ENCODE measurements around the gene OPN1SW.

Gene OPN1SW

DNA sequence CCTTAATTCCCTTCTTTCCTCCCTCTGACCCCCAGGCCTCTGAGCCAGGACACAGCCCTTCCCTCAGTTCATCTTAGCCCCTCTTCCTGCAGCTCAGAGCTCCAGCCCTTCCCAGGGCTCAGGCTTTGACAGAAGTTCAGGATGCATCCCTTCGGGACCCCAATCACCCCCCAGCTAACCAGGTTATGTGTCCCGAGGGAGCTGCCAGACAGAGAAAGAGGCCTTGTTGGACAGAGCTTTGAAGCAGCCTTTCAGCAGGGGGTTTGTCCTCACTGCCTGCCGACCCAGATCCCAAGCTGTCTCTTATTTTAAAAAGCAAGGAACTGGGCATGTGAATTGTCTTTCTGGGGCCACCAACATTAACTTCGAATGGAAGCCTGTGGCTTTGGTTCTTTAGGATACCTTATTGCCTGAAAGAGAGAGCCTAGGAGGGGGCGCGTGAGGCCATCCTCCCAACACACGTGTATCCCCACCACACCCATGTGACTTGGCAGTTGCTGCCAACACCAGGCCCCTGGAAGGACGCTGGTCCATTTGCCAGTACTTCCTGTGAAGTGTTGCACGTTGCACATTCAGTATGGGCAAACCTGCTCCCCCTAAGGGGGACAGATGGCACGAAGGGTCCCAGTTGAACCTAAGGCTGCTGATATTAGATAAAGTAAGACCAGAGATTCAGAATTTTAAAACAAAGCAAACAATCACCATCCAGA, 17.0 kb upstream of the OPN1SW start:
- no peak for DNase-seq

DNA sequence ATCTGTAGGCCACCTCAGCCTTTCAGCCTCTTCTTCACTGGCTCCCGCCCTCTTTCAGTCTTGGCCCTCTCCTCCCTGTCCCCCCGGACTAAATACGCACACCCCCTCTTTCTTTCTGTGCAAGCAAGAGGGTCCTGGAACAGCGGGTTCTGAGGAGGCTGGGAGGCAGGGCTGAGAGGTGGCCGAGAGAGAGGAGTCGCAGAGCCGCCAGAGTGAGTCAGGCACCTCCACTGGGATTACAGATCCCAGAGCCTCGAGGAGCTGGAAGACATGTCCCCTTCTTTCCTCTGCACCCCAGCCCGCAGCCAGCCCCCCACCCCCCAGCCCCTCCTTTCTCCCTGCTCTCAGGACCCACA, 16.4 kb upstream of the OPN1SW start:
- no peak for DNase-seq

DNA sequence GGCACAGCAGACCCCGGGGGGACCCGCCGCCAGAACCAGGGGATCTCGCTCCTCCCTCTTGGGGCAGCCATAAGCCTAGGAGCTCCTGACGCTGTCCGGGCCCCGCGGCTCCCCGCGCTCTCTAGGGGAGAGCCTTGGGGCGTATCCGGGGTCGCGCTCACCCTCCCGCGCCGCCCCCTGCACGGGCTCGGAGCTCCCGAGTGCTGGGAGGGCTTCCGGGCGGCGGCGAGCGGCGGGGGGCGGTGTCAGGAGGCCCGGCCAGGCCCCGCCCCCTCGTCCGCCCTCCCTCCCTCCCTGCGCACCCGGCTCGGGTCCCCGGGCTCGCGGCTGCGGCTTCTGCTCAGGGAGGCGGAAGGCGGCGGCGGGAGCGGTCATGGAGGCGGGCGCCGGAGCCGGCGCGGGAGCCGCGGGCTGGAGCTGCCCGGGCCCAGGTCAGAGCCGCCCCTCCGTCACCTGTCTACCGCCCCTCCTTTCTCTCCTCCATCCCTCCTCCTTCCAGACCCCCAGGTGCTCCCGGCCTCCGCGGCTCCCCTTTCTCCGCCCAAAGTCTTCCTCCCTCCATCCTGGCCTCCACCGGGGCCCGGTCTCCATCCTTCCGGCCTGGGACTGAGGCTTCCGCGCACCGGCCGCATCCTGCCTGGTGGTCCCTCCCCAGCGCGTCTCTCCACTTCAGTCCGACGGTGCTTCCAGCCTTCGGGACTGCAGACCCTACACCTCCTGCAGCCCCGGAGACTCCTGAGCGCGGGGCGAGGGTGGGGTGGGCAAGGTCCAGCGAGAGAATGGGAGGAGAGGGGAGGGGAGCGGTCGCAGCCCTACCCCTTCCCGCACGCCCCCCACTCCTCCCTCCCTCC, 15.8 kb upstream of the OPN1SW start, which contains the start of gene CCDC136:
Gene CCDC136, plus strand, starts transcription at position 848 of the 851 bp plus-strand sequence. CDS start 444 bp downstream, outside the sequence.
- peak; percentile 76 to 85 for DNase-seq

DNA sequence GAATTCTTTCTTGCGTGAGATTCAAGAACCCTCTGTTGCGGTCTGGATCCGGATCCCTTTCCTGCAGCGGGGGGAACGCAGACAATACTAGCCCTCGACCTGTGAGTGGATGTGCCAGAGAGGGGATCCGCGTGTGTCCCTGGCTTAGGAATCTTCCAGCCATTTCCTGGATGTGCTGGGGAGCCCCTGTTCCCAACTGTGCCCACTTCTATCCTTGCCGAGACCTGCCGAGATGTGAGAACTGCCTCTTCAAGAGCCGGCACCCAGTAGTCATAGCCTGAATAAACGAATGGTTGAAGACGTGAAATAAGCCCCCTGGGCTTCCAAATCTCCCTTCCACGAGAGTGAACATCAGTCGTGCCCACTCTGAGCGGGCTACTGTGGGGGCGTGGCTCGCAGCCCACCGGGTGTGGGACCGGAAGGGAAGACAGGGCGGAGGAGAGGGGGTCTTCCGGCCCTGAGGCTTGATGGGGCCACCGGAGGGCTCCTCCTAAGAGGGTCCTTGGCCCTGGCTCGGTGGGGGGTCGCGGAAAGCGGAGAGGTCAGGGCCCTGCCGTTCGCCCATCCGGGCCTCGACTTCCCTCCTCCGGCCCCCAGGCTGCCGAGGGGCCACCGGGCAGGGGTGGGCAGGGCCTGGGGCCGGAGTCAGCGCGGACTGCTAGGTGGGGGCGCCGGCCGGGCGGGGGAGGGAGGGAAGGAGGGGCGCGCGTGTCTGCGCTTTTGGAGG, 14.9 kb upstream of the OPN1SW start:
- no peak for DNase-seq

DNA sequence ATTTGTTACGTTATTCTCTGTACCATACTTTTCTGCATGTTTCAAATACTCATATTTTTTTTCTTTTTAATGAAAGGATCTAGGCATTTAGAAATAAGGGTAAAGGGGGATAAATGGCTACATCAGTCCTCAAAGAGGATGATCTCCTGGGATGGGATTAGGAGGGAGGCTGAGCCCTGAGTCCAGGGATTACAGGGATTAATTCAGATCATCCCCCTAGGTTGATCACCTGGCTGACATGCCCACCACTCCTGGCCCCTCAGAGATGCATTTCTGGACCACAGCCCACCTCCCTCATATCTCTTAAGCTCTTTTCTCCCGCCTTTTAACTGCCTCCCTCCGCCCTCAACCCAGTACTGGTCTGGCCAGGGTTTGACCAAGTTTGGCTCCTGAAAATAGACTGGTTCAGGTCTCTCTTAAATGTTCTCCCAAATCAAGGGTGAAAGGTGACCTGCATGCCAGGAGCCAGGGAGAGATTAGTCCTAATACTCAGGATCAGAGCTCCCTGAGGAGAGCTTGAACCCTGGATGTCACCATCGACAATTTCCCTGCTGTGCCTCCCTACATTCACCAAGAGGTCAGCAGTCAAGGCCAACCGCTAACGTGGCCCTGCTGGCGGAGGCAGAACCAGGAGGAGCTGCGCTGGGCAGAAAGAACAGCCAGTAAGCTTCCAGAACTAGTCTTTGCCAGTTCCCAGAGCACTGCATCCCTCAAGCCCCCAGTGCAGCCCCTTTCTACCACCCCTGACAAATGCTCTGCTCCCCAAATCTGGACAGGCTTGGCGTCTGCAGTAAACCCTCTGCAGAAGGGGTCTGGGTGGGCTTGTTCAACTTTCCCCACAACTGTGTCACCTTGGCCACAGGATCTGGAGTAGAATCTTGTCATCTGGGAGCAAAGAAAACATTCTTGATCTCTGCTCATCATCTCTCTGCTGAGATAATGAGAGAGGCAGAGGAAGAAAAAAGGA, 13.1 kb upstream of the OPN1SW start:
- no peak for DNase-seq

DNA sequence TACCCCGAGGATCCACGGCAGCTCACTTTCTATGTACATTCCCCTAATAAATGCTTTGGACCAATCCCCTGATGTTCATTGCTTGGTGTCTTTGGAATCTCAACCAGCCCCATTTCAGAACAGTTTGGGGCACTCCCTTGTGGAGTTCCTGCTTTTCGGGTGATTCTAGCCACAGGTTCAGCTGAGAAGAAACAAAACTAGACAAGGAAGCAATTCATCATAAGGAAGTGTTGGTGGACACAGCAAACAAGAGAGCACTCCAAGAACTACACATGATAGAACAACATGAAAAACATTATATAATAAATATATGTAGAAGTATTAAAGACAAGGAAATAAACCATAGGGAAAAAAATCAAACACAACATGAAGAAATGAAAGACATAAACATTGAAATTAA, 10.1 kb upstream of the OPN1SW start:
- DNase-seq: no peak

DNA sequence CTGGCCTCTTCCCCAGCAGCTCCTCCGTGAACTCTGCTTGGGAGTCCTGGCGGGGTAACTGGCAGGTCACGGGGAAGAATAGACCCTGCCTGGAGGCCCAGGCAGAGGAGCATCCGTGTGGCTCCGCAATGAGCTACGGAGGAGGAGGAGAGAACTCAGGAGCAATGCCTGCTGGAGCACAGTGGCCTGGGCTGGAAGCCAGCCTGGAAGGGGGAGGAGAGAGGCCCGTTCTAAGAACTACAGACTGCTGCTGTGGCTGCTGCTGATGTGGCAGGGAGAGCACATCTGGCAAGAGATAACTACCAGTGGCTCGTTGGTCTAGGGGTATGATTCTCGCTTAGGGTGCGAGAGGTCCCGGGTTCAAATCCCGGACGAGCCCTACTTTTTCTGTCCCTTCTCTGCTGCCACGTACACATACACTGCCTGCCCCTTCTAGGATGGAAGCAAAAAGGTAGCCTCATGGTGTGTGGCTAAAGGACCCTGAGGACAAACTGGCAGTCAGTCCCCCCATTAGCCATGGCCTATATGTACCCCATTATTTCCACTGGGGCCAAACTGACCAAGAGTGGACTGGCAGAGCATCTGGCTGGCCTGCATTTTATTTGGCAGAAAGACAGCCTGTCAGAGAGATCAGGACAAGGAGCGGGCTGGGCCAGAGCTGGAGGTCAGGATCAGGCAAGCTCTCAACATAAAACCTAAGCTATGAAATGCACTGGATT, 7.7 kb upstream of the OPN1SW start:
- peak; percentile 40 to 50 for DNase-seq

DNA sequence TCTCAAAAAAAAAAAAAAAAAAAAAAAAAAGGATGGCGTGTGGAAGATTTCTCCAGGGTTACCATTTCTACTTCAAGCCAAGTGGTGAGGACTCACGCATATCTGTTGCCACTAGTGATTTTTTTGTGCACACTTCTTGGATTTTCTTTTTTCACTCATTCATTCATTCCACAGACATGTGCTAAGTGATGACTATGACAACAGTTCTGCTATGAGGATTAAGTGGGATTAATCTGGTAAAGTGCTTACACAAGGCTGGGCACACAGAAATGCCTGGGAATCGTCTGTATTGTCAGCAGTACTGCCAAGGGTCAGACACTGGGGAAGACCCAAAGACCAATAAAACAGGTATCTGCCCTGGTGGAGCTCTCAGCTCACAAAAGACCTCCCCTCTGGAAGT, 6.3 kb upstream of the OPN1SW start:
- no peak for DNase-seq

DNA sequence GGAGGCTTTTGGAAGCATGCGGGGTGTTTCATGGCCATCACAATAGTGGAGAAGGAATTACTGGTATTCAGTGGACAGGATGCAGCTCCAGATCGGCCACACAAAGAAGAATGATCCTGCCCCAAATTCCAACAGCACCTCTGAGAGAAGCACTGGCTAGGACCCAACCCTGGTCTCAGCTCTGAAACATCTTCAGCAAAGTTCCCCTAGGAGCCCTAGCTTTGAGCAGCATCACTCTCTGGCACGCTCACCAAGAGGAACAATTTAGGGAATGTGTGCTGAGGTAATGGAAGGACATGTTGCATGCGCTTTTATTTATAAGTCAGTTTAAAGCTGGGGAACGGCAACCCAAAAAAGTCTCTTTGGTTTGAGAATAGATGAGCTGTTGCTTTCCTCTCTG, 5.5 kb upstream of the OPN1SW start:
- DNase-seq: no peak

DNA sequence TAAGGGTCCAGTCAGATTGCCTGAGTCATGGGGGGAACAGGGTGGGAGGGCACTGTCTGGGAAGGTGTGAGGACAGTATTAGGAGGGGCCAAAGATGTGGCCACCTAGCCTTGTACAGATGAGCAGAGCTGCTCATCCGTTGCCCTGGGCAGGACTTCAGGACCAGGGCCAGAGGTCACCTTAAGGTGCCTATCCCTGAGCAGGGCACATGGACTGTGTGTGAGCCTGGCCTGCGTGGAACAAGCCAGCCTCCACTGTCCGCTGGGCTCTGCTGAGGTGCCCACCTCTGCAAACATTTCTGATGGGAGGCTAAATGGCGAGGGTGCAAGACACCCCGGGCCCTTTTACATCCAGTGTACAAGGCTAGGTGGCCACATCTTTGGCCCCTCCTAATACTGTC, 3.4 kb upstream of the OPN1SW start:
- no peak for DNase-seq

DNA sequence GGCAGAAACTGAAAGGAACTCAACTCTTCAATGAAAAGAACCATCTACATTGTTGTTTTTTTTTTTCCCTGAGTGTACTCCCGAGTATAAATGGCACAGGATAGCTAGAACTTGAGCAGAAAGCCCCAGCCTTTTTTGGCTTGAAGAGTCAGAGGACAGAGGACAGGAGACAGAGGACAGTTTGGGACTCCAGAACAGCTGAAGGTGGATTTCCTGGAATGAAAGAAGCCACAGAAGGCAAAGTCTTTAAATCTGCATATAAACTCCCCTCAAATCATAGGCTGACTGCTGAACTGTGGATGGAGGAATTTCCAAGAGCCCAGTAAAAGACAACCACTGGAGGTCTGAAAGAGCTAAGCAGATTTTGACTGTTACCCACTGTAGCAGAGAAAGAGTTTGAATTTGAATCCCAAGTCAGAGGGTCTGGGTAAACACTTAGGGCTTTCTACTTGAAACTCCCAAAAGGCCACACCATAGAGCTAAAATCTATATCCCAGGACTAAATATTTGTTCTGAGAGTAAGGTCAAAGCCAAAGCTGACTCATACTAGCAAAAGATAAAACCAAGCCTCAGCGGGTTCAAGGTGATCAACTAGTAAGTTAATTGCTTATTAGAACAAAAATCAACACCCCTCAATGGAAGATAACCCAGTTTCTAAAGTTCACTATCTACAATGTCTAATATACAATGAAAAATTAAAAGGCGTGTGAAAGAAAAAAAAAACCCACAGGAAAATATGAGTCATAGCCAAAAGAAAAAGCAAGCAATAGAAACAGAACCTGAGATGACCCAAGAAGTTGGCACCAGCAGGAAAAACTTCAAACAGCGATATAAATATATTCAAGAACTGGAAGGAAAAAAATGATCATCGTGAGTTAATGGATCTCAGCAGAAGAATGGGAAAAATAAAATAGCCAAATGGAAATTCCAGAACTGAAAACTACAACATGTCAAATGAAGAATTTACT, 1.8 kb upstream of the OPN1SW start:
- DNase-seq: no peak

DNA sequence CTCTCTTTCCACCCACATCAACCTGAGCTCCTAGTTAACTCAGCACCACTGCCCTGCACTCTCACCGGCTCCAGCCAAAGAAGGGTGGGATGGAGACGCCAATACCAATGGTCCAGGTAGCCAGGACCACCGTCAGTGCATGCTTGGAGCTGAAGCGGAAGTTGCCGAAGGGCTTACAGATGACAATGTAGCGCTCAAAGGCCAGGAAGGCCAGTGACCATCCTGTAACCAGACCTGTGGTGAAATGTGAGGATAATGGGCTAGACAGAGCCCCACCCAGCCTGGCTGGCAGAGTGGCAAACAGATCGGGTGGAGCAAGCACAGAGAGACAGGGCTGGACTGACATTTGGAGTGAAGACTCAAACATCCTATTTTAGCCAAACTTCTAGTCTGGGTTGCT, 673 bp downstream of the OPN1SW start:
- DNase-seq: no peak

DNA sequence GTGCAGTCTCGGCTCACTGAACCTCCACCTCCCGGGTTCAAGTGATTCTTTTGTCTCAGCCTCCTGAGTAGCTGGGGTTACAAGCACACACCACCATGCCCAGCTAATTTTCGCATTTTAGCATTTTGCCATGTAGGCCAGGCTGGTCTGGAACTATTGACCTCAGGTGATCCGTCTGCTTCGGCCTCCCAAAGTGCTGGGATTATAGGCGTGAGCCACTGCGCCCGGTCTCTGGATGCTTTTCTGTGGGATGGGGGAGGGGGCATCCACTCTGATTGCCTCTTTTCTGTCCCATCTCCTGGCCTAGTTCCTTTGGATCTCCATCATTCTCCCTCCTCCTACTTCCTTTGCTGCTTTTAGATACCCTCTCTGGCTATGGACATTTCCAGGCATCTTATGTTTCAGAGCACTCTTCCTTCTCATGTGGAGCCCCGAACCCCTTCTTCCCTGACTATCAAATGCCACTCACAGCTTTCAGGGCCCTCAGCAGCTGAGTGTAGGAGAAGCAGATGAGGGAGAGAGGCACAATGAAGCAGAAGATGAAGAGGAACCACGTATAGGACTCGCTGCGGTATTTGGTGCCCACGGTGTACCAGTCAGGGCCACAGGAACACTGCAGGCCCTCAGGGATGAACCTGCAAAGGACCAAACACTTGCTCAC, 1.4 kb downstream of the OPN1SW start:
- no peak for DNase-seq

DNA sequence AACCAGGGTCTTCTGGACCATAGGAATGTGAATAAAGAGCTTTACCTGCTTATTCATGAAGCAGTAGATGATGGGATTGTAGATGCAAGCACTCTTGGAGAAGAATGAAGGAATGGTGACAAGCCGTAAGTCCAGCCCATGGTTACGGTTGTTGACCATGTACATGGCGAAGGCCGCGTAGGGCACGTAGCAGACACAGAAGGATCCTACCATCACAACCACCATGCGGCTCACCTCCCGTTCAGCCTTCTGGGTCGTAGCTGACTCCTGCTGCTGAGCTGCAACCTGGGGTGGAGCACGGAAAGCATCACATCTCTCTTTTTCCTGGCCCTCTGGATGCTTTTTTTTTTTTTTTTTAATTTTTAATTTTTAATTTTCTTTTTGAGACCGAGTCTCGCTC, 2.0 kb downstream of the OPN1SW start:
- DNase-seq: no peak

DNA sequence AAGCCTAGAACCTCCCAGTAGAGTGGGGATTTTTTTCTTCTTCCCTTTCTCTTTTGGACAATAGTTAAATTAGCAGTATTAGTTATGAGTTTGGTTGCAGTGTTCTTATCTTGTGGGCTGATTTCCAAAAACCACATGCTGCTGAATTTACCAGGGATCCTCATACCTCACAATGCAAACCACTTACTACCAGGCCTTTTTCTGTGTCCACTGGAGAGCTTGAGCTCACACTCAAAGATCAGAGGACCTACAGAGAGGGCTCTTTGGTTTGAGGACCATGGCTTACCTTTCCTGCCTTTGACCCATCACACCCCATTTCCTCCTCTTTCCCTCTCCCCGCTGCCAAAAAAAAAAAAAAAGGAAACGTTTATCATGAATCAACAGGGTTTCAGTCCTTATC, 5.4 kb downstream of the OPN1SW start:
- DNase-seq: no peak

DNA sequence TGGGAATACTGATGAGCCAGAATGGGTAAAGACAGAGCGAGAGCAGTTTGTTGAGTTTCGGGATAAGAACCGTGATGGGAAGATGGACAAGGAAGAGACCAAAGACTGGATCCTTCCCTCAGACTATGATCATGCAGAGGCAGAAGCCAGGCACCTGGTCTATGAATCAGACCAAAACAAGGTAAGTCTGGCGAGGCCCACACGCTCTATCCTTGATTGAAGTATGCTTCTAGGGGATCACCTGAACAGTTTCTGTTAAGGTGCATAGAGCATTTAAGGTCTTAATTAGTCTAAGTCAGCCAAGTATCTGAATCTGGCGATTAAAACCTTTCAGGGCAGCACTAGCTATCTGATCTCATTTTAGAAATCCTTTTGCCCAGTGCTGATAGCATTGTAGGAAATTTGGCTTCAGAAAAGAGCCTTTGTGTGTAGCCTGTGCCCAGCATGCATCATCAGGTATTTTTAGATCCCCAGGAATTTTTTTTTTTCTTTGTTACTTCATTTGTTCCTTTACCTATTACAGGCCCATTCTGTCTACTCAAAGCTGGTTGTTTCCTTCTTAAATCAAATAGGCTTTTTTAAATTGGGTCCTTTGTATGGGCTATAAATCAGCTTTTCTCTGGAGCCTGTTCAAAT, 8.0 kb downstream of the OPN1SW start:
- no peak for DNase-seq

DNA sequence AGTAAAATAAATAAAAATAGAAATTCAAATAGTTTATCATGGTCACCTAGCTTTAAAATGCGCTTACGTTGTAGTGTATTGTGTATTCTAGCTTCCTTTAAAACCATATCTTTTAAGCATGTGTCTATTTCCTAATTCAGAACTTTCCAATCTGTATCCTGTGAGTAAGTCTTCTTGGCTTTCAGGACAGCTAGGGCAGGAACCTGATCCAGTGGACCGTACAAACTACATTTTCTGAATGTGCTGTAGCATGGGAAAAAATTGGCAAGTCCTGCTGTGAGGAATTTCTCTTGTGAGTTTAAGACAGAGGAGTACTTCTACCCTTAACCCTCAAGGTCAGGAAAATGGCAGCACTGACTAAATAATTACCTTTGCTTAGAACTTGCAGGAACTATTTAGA, 12.1 kb downstream of the OPN1SW start:
- DNase-seq: no peak

DNA sequence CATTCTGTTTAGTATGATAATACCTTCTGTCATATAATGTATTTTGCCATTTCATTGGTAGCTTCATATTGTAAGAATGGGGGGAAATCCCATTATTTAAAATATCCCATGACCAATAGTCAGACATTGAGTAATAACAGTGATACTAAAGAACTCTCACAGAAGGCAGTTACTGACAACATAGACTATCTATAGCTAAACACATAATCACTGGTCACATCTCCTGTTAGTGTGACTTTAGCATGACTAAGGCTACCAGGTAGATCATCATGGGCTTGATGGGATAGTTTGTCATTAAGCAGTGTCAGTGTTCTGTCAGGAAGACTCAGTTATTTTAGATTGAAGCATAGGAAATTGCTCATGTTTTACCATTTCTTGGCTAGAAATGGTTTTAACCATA, 16.4 kb downstream of the OPN1SW start:
- DNase-seq: no peak

DNA sequence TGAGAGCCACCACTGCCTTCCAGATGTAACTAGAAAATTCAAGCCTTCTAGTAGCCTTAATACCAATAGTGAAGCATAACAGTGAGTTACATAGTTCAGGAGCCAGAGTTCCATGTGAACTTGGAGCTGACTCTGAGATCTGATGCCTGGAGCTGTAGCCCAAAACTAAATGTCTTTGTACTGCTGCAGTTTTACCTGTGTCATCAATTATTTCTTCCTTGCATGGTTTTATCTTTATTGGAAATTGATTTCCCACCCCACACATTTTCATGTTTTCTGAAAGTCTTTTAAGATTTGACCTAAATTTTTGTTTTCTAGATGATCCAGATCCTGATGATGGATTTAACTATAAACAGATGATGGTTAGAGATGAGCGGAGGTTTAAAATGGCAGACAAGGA, 17.0 kb downstream of the OPN1SW start:
- no peak for DNase-seq

DNA sequence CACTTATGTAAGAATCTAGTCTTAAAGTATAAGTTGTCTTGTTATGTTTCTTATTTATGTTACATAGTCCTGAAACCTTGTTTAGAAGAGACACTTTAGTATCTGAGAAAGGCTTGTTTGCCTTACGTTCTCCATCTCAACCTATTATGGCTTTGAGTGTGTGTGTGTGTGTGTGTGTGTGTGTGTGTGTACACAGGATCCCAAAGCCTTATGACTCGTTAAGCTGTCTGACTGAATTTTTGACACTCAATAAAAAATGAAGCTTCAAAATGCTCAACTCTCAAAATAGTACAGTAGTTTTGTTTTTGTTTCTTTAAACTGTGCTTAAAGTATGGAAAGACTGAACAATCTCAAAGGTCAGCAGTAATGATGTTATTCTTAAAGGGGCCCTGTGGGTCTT, 18.4 kb downstream of the OPN1SW start:
- no peak for DNase-seq

Measured in activated T-cell treated with anti-CD3 and anti-CD28 coated beads, Interleukin-2, amount 50 U/mL, for 48 hours (primary cell).